DND-41 (cell line): ENCODE results near the gene POM121L2.

Source experiments
- ATAC-seq: fragments of 200-7000 bp; cut with Tn5 transposase; 3 replicates; pipeline ENCODE4 v1.9.1; 2021; ENCODE audit warnings: low read depth; ENCODE audit not compliant: insufficient read depth
- DNase-seq: peaks from one replicate; pipeline ENCODE4 v3.0.0-alpha.2; 2020
- H2AFZ ChIP-seq: 2 replicates; pipeline ENCODE4 v1.6.0; 2012; ENCODE audit warnings: low read depth, low read length
- H3K27ac ChIP-seq: 2 replicates; pipeline ENCODE4 v1.5.1; 2012; ENCODE audit warnings: low read length, inconsistent platforms
- H3K27me3 ChIP-seq: fragments of 200-600 bp; sonication (generic); 2 replicates; pipeline ENCODE4 v1.6.0; 2012; ENCODE audit warnings: low read length, mild to moderate bottlenecking, inconsistent platforms; ENCODE audit not compliant: insufficient read depth, poor library complexity
- H3K36me3 ChIP-seq: 2 replicates; pipeline ENCODE4 v1.5.1; 2012; ENCODE audit warnings: low read length, inconsistent platforms; ENCODE audit not compliant: insufficient read depth
- H3K4me1 ChIP-seq: 2 replicates; pipeline ENCODE4 v1.5.1; 2012; ENCODE audit warnings: mild to moderate bottlenecking, low read length; ENCODE audit not compliant: insufficient read depth
- H3K4me2 ChIP-seq: 2 replicates; pipeline ENCODE4 v1.6.0; 2012; ENCODE audit warnings: mild to moderate bottlenecking, moderate library complexity, low read length, inconsistent platforms; ENCODE audit not compliant: insufficient read depth
- H3K4me3 ChIP-seq, 2 experiments: fragments of 200-600 bp in 1 of 2; shearing (Covaris generic) in 1 of 2; 2 replicates each; pipeline ENCODE4 v1.5.1; 2012 to 2016; ENCODE audit warnings: inconsistent platforms in 2 of 2, low read length in 2 of 2, mild to moderate bottlenecking in 2 of 2, low read depth in 1 of 2, moderate library complexity in 1 of 2
- H3K79me2 ChIP-seq: 2 replicates; pipeline ENCODE4 v1.6.0; 2012; ENCODE audit warnings: low read length, inconsistent platforms; ENCODE audit not compliant: insufficient read depth
- H3K9ac ChIP-seq: 2 replicates; pipeline ENCODE4 v1.6.0; 2012; ENCODE audit warnings: low read depth, mild to moderate bottlenecking, inconsistent platforms, low read length, moderate library complexity
- H3K9me3 ChIP-seq: 2 replicates; pipeline ENCODE4 v1.5.1; 2012; ENCODE audit warnings: low read length, moderate library complexity, mild to moderate bottlenecking, inconsistent platforms; ENCODE audit not compliant: insufficient read depth, severe bottlenecking
- H4K20me1 ChIP-seq: 2 replicates; pipeline ENCODE4 v1.6.0; 2012; ENCODE audit warnings: low read length; ENCODE audit not compliant: insufficient read depth
- EZH2 ChIP-seq: IDR thresholded peaks from 3 replicates; pipeline ENCODE4 v1.6.1; 2012; ENCODE audit warnings: borderline replicate concordance, low read depth, mild to moderate bottlenecking, moderate library complexity, low read length, inconsistent platforms; ENCODE audit not compliant: severe bottlenecking
- TF ChIP-seq, protein P1 (sequence below): IDR thresholded peaks from 2 replicates; pipeline ENCODE4 v1.5.1; 2012; ENCODE audit warnings: borderline replicate concordance, low read length, moderate library complexity, mild to moderate bottlenecking; ENCODE audit not compliant: poor library complexity, severe bottlenecking; ENCODE audit errors: extremely low read depth

POM121L2 gene

DNA sequence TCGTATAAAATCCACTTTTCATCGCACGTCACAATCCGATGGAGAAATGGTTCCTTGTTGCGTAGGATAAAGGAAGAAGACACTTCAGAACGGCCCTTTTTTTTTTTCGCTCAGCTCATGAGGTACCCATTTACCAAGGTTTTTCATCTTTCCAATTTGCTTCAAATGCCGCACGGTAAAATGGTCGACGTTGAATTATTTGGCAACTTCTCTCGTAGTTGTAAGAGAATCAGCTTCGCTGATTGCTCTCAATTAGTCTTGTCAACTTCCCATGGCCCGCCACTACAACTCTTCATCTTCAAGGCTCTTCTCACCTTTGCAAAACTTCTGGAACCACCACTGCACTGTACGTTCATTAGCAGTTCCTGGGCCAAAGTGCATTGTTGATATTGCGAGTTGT, 28.8 kb downstream of the POM121L2 start:
- no peaks in the 10 kb centered on the region for H3K79me2 ChIP-seq
- no peak overlapping the region for H3K27ac ChIP-seq
- no peak for ATAC-seq
- H3K36me3 ChIP-seq, result no peaks in the 10 kb centered on the region
- DNase-seq, result no peak
- no peaks in the 10 kb centered on the region for H3K4me1 ChIP-seq
- no peak overlapping the region for H3K4me3 ChIP-seq
- TF ChIP-seq, protein P1, sequence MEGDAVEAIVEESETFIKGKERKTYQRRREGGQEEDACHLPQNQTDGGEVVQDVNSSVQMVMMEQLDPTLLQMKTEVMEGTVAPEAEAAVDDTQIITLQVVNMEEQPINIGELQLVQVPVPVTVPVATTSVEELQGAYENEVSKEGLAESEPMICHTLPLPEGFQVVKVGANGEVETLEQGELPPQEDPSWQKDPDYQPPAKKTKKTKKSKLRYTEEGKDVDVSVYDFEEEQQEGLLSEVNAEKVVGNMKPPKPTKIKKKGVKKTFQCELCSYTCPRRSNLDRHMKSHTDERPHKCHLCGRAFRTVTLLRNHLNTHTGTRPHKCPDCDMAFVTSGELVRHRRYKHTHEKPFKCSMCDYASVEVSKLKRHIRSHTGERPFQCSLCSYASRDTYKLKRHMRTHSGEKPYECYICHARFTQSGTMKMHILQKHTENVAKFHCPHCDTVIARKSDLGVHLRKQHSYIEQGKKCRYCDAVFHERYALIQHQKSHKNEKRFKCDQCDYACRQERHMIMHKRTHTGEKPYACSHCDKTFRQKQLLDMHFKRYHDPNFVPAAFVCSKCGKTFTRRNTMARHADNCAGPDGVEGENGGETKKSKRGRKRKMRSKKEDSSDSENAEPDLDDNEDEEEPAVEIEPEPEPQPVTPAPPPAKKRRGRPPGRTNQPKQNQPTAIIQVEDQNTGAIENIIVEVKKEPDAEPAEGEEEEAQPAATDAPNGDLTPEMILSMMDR, result no peak
- no peak for TF ChIP-seq EZH2
- H4K20me1 ChIP-seq, result no peaks in the 10 kb centered on the region
- H2AFZ ChIP-seq, result no peak overlapping the region
- H3K9me3 ChIP-seq, result no peaks in the 10 kb centered on the region
- H3K27me3 ChIP-seq, result no peaks in the 10 kb centered on the region
- no peak overlapping the region for H3K9ac ChIP-seq
- no peak overlapping the region for H3K4me2 ChIP-seq

DNA sequence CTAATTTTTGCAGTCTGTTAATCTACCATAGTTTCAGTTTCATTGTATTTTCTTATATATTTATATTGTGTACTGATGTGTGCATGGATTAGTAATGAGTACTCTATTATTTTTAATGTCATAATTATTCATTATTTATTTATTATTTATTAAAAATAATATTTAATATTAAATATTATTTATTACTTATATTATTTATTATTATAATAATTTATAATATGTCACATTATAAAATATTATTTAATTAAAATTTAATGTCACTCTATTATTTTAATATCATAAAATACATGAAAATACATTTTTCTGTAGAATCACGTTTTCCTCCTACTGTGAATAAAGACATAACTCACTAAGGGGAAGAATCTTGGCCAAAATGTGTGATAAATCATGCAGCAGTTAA, 30.5 kb downstream of the POM121L2 start:
- ATAC-seq, result no peak
- Histone ChIP-seq H3K4me2 (no peak overlapping the region), H2AFZ (no peak overlapping the region), H4K20me1 (no peaks in the 10 kb centered on the region), H3K27ac (no peak overlapping the region), H3K4me1 (no peaks in the 10 kb centered on the region), H3K9me3 (no peaks in the 10 kb centered on the region), H3K79me2 (no peaks in the 10 kb centered on the region), H3K27me3 (no peaks in the 10 kb centered on the region), H3K9ac (no peak overlapping the region), H3K36me3 (no peaks in the 10 kb centered on the region), H3K4me3 (no peak overlapping the region)
- no peak for DNase-seq
- TF ChIP-seq, protein P1, result no peak
- TF ChIP-seq EZH2, result no peak

DNA sequence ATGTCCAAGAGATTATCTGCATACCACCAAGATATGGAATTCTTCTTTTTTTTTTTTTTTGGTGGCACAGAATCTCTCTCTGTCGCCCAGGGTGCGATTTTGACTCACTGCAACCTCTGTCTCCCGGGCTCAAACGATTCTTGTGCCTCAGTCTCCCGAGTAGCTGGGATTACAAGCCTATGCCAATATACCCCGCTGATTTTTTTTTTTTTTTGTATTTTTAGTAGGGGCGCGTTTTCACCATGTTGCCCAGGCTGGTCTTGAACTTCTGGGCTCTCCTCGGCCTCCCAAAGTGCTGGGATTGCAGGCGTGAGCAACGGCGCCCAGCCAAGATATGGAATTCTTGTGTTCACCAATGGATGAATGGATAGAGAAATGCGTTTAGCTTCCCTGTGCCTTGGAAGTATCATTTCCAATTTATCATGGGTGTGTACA, 31.0 kb downstream of the POM121L2 start:
- H3K4me1 ChIP-seq, result no peaks in the 10 kb centered on the region
- H3K27me3 ChIP-seq, result no peaks in the 10 kb centered on the region
- no peaks in the 10 kb centered on the region for H3K9me3 ChIP-seq
- no peak overlapping the region for H3K9ac ChIP-seq
- no peaks in the 10 kb centered on the region for H4K20me1 ChIP-seq
- no peak overlapping the region for H3K4me2 ChIP-seq
- no peaks in the 10 kb centered on the region for H3K79me2 ChIP-seq
- DNase-seq (no peak), ATAC-seq (no peak)
- no peak overlapping the region for H3K4me3 ChIP-seq
- no peaks in the 10 kb centered on the region for H3K36me3 ChIP-seq
- H2AFZ ChIP-seq, result no peak overlapping the region
- no peak overlapping the region for H3K27ac ChIP-seq
- TF ChIP-seq, protein P1, result no peak

- ATAC-seq, result no peak
- H3K9ac ChIP-seq, result no peak overlapping the region
- no peaks in the 10 kb centered on the region for H3K36me3 ChIP-seq
- H4K20me1 ChIP-seq, result no peaks in the 10 kb centered on the region
- H3K4me1 ChIP-seq, result no peaks in the 10 kb centered on the region
- H3K9me3 ChIP-seq, result no peaks in the 10 kb centered on the region
- H3K4me3 ChIP-seq, result no peak overlapping the region
- DNase-seq, result no peak
- no peak overlapping the region for H3K4me2 ChIP-seq
- no peak overlapping the region for H3K27ac ChIP-seq
- TF ChIP-seq, protein P1, result no peak
- no peak for TF ChIP-seq EZH2
- H3K79me2 ChIP-seq, result no peaks in the 10 kb centered on the region
- H3K27me3 ChIP-seq, result no peaks in the 10 kb centered on the region
- no peak overlapping the region for H2AFZ ChIP-seq
These were observed 31.5 kb downstream of the POM121L2 start for GRCh38 chr6:27280540-27281000.
